ENCODE data around the gene OPN1MW2. TPM values are rescaled to one million over a fixed set of nuclear protein-coding genes. Genes with fewer than 3 reads are reported as not detected.
"Not testable (repeated sequence)": the region's sequence is repeated elsewhere in the genome, so short reads cannot be mapped to it uniquely, and the experiment has no call there.

OPN1MW2 gene
- total RNA-seq (2014; rRNA removed; shearing (Covaris generic)) = not detected in 2 replicates

GRCh38 chrX:154219456-154219855, at the start of gene OPN1MW2:
TSS of gene OPN1MW2 (plus strand) at chrX:154219756. CDS start at chrX:154219816, 60 bp downstream.
- DNase-seq (ENCODE audit: low spot score) = not testable (repeated sequence)

- not testable (repeated sequence) for DNase-seq (ENCODE audit: low spot score)
These were observed 47.0 kb upstream of the OPN1MW2 start for GRCh38 chrX:154172535-154172943.

- DNase-seq (ENCODE audit: low spot score) = not testable (repeated sequence)
These were observed 45.2 kb upstream of the OPN1MW2 start for GRCh38 chrX:154174356-154174755.

- not testable (repeated sequence) for DNase-seq (ENCODE audit: low spot score)
These were observed 37.3 kb upstream of the OPN1MW2 start, which contains the start of gene OPN1MW for GRCh38 chrX:154182296-154182695. TSS of gene OPN1MW (plus strand) at chrX:154182596. CDS start at chrX:154182678, 82 bp downstream.

GRCh38 chrX:154183794-154184193, 35.8 kb upstream of the OPN1MW2 start:
- DNase-seq (ENCODE audit: low spot score) = not testable (repeated sequence)

GRCh38 chrX:154192846-154193245, 26.7 kb upstream of the OPN1MW2 start:
- DNase-seq (ENCODE audit: low spot score) = not testable (repeated sequence)

- not testable (repeated sequence) for DNase-seq (ENCODE audit: low spot score)
These were observed 25.2 kb upstream of the OPN1MW2 start for GRCh38 chrX:154194316-154194715.

- not testable (repeated sequence) for DNase-seq (ENCODE audit: low spot score)
These were observed 23.1 kb upstream of the OPN1MW2 start for GRCh38 chrX:154196466-154196865.

GRCh38 chrX:154209670-154210418, 9.7 kb upstream of the OPN1MW2 start:
- DNase-seq (ENCODE audit: low spot score) = not testable (repeated sequence)

- DNase-seq (ENCODE audit: low spot score) = not testable (repeated sequence)
These were observed 8.5 kb upstream of the OPN1MW2 start for GRCh38 chrX:154211057-154211456.

GRCh38 chrX:154211499-154211898, 8.1 kb upstream of the OPN1MW2 start:
- not testable (repeated sequence) for DNase-seq (ENCODE audit: low spot score)

GRCh38 chrX:154225292-154225691, 5.7 kb downstream of the OPN1MW2 start:
- not testable (repeated sequence) for DNase-seq (ENCODE audit: low spot score)

- DNase-seq (ENCODE audit: low spot score) = not testable (repeated sequence)
These were observed 7.2 kb downstream of the OPN1MW2 start for GRCh38 chrX:154226706-154227105.

GRCh38 chrX:154231443-154231842, 11.9 kb downstream of the OPN1MW2 start:
- not testable (repeated sequence) for DNase-seq (ENCODE audit: low spot score)

- DNase-seq (ENCODE audit: low spot score) = not testable (repeated sequence)
These were observed 14.1 kb downstream of the OPN1MW2 start for GRCh38 chrX:154233620-154234019.

GRCh38 chrX:154238939-154239559, 19.5 kb downstream of the OPN1MW2 start:
- DNase-seq (ENCODE audit: low spot score) = not testable (repeated sequence)

GRCh38 chrX:154239982-154240503, 20.5 kb downstream of the OPN1MW2 start:
- not testable (repeated sequence) for DNase-seq (ENCODE audit: low spot score)

- DNase-seq (ENCODE audit: low spot score) = not testable (repeated sequence)
These were observed 28.0 kb downstream of the OPN1MW2 start for GRCh38 chrX:154247377-154248045.

GRCh38 chrX:154248076-154248475, 28.5 kb downstream of the OPN1MW2 start:
- DNase-seq (ENCODE audit: low spot score) = not testable (repeated sequence)

- not testable (repeated sequence) for DNase-seq (ENCODE audit: low spot score)
These were observed 37.7 kb downstream of the OPN1MW2 start, which contains the start of gene OPN1MW3 for GRCh38 chrX:154257282-154257681. TSS of gene OPN1MW3 (plus strand) at chrX:154257582. CDS start at chrX:154257620, 38 bp downstream.

GRCh38 chrX:154258711-154259110, 39.2 kb downstream of the OPN1MW2 start:
- not testable (repeated sequence) for DNase-seq (ENCODE audit: low spot score)

- not testable (repeated sequence) for DNase-seq (ENCODE audit: low spot score)
These were observed 43.5 kb downstream of the OPN1MW2 start for GRCh38 chrX:154263072-154263471.
